Astrocyte of the cerebellum (primary cell): Measurements from ENCODE around the gene HYLS1.

Experiments
- DNase-seq: peaks from one replicate; pipeline ENCODE4 v3.0.0-alpha.2; 2011; ENCODE audit warnings: low read depth
- H3K4me3 ChIP-seq: 2 replicates; pipeline ENCODE4 v1.5.1; 2011; ENCODE audit warnings: mild to moderate bottlenecking, low read depth, low read length, moderate library complexity
- CTCF ChIP-seq: IDR thresholded peaks from 2 replicates; pipeline ENCODE4 v1.5.1; 2012; ENCODE audit warnings: low read length, low read depth, moderate library complexity, mild to moderate bottlenecking; ENCODE audit errors: missing control alignments
- in situ Hi-C: cut with HindIII; loops from 2 replicates; pipeline ENCODE4 v1.10.0; 2017; ENCODE audit warnings: low sequenced_read_pairs

HYLS1 gene

GRCh38 chr11:125948278-125949051 is 61.0 kb downstream of the HYLS1 start:
- in situ Hi-C loops = no loop called here
- no peak for TF ChIP-seq CTCF

GRCh38 chr11:125949271-125950177 is 62.1 kb downstream of the HYLS1 start:
- no peak overlapping the region for H3K4me3 ChIP-seq
- in situ Hi-C loops = no loop called here
- DNase-seq = no peak
- TF ChIP-seq CTCF = no peak

More at GRCh38 chr11:125948278-125949051, 61.0 kb downstream of the HYLS1 start:
- H3K4me3 ChIP-seq = no peak overlapping the region
- no peak for DNase-seq

- no peak overlapping the region for H3K4me3 ChIP-seq
- no peak for DNase-seq
- in situ Hi-C loops = no loop called here
- TF ChIP-seq CTCF = no peak
Observed at GRCh38 chr11:125950178-125950490, 62.7 kb downstream of the HYLS1 start.
